Mucosa of descending colon (tissue), 3 donors: ENCODE data around the gene FOLR1. TPM values are rescaled to one million over a fixed set of nuclear protein-coding genes. Genes with fewer than 3 reads are reported as not detected.

Experiments
- ATAC-seq: fragments of 200-7000 bp; cut with Tn5 transposase; one replicate; pipeline ENCODE4 v1.9.1; 2020; ENCODE audit warnings: mild to moderate bottlenecking, moderate library complexity
- DNase-seq, 3 donors: peaks; one replicate each; pipeline ENCODE4 v3.0.0-alpha.2; 2020
- H3K36me3 ChIP-seq: fragments of 200-600 bp; one replicate; pipeline ENCODE4 v1.8.0; 2021; ENCODE audit warnings: low read depth, mild to moderate bottlenecking
- H3K4me1 ChIP-seq: fragments of 200-600 bp; one replicate; pipeline ENCODE4 v1.8.0; 2021; ENCODE audit warnings: low read depth, mild to moderate bottlenecking
- H3K4me3 ChIP-seq: fragments of 200-600 bp; one replicate; pipeline ENCODE4 v1.8.0; 2021; ENCODE audit warnings: mild to moderate bottlenecking
- H3K9me3 ChIP-seq: fragments of 200-600 bp; one replicate; pipeline ENCODE4 v1.8.0; 2021; ENCODE audit warnings: mild to moderate bottlenecking
- CTCF ChIP-seq: fragments of 200-600 bp; IDR thresholded peaks from one replicate; pipeline ENCODE4 v1.8.0; 2022; ENCODE audit warnings: antibody characterized with exemption, mild to moderate bottlenecking
- intact Hi-C, 2 donors: fragments of 100-400 bp; cut with DNase I in 1 of 2; cut with micrococcal nuclease in 1 of 2; formaldehyde crosslinking; loops; one replicate each; pipeline versions ENCODE4 v1.11.0 to v1.11.1; 2022; cut with DNase I, micrococcal nuclease
- total RNA-seq, 3 donors: library from RNA; stranded (reverse); fragmentation: NEBNext Ultra II Directional in 2 of 3; extraction: Animal tissue kit (Norgen Biotek cat#: 25700) in 2 of 3; gene quantifications; one replicate each; pipeline versions ENCODE4 v1.2.1 to v1.2.4, GENCODE V29; 2021 to 2023
- donor health status: DM: no; HTN: no; CAD: no; lungs with moderate emphysema.
- donor health status: DM: no; HTN: no; CAD: no.
- donor health status: DM: no; HTN: yes; CAD: no.

Gene FOLR1
- total RNA-seq, 3 donors from 2014 or later, result not detected

- peaks cover 26% of the 10 kb centered on the region for H3K4me1 ChIP-seq
- H3K9me3 ChIP-seq, result no peaks in the 10 kb centered on the region
- no peaks in the 10 kb centered on the region for H3K36me3 ChIP-seq
- H3K4me3 ChIP-seq, result no peak overlapping the region
- ATAC-seq, result no peak
- no peak for DNase-seq
- no peak for TF ChIP-seq CTCF
- intact Hi-C loops, result no loop called here
Measured at GRCh38 chr11:72243173-72244059, 51.5 kb downstream of the FOLR1 start.

GRCh38 chr11:72244060-72244360 is 52.1 kb downstream of the FOLR1 start, which contains the start of gene PHOX2A:
Gene PHOX2A (minus strand): TSS chr11:72244176. CDS start chr11:72244004, 172 bp downstream.
- intact Hi-C loops, result no loop called here
- no peak for TF ChIP-seq CTCF
- Histone ChIP-seq H3K36me3 (no peaks in the 10 kb centered on the region), H3K4me1 (peaks cover 20% of the 10 kb centered on the region), H3K4me3 (no peak within 1 kb of the TSS), H3K9me3 (no peaks in the 10 kb centered on the region)
- DNase-seq (no peak), ATAC-seq (no peak)

GRCh38 chr11:72244361-72245262 is 52.7 kb downstream of the FOLR1 start:
- Histone ChIP-seq H3K36me3 (no peaks in the 10 kb centered on the region), H3K4me1 (peaks cover 14% of the 10 kb centered on the region), H3K4me3 (no peak overlapping the region), H3K9me3 (no peaks in the 10 kb centered on the region)
- no peak for ATAC-seq
- TF ChIP-seq CTCF, result no peak
- no peak for DNase-seq
- intact Hi-C loops, result no loop called here

- ATAC-seq (no peak), DNase-seq (no peak)
- Histone ChIP-seq H3K36me3 (no peaks in the 10 kb centered on the region), H3K4me3 (no peak overlapping the region), H3K9me3 (no peaks in the 10 kb centered on the region), H3K4me1 (peaks cover 7% of the 10 kb centered on the region)
- intact Hi-C loops, result no loop called here
- no peak for TF ChIP-seq CTCF
Measured at GRCh38 chr11:72245263-72245816, 53.4 kb downstream of the FOLR1 start.

Other genes with a start within 250 kb of the FOLR1 start
- 10 to 100 TPM in 2 of 3 donors, 1 to 10 TPM in 1; 7.6 to 14.5 (median 13.7) TPM for gene IL18BP, start 193.2 kb upstream of the FOLR1 start, total RNA-seq
- gene NUMA1, start 111.6 kb upstream of the FOLR1 start, total RNA-seq, result 100 to 1,000 TPM; 173 to 301 (median 248) TPM
- gene LRRC51, start 111.3 kb upstream of the FOLR1 start, total RNA-seq, result 1 to 10 TPM; 7.5 to 9.4 (median 9.4) TPM
- 100 to 1,000 TPM in 2 of 3 donors, 10 to 100 TPM in 1; 82.0 to 114 (median 107) TPM for gene LAMTOR1, start 88.8 kb upstream of the FOLR1 start, total RNA-seq
- gene TOMT, start 86.2 kb upstream of the FOLR1 start, total RNA-seq, result under 1 TPM in 1 of 3 donors, not detected in 2; 0.39 TPM
- gene ANAPC15, start 79.4 kb upstream of the FOLR1 start, total RNA-seq, result 10 to 100 TPM; 37.9 to 52.1 (median 39.0) TPM
- not detected for gene FOLR3, start 56.4 kb upstream of the FOLR1 start, total RNA-seq
- 10 to 100 TPM in 2 of 3 donors, 1 to 10 TPM in 1; 3.2 to 29.4 (median 13.8) TPM for gene FOLR2, start 24.7 kb downstream of the FOLR1 start, total RNA-seq
- gene INPPL1, start 32.6 kb downstream of the FOLR1 start, total RNA-seq, result 100 to 1,000 TPM; 122 to 205 (median 151) TPM
- gene PHOX2A, start 52.0 kb downstream of the FOLR1 start, total RNA-seq, result 1 to 10 TPM in 1 of 3 donors, under 1 TPM in 2; 0.55 to 2.6 (median 0.60) TPM
- 10 to 100 TPM in 2 of 3 donors, 1 to 10 TPM in 1; 8.9 to 21.4 (median 15.3) TPM for gene CLPB, start 242.4 kb downstream of the FOLR1 start, total RNA-seq